ENCODE results near the gene CPA1.

Gene CPA1

DNA sequence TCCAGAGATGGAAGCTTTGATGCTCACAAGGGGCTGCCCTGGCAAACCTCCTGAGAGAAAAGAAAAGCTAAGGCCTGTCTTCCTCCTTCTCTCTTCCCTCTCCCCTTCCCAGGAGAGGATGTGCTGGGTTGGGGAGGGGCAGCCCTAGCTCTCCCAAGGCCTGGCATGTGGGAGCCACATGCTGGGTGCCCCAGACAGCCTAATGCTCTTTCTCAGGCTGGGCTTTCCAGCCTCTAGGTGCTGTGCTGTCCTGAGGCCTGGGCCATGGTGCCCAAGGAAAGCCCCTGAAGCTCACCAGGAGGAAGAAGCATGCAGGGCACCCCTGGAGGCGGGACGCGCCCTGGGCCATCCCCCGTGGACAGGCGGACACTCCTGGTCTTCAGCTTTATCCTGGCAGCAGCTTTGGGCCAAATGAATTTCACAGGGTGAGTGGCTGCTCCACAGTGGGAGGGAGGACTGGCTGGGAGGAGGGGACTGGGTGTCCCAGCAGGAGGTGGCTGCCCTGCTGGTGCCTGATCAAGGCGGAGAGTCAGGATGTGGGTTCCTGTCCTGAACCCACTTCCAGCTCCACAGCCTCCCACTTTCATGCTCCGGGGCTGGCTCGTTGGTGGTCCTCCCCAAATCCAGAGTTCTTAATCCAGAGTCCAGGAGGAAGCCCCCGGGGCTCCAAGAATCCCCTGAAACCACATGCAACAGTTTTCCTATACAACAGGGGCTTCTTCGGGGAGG is 34.0 kb upstream of the CPA1 start:
- Histone ChIP-seq H3K4me1 (ENCODE audit: control insufficient read depth, insufficient read depth, low read length) (no peaks in the 10 kb centered on the region), H3K9ac (ENCODE audit: low read length) (no peak overlapping the region), H3K4me3 (ENCODE audit: low read length) (no peak overlapping the region)

DNA sequence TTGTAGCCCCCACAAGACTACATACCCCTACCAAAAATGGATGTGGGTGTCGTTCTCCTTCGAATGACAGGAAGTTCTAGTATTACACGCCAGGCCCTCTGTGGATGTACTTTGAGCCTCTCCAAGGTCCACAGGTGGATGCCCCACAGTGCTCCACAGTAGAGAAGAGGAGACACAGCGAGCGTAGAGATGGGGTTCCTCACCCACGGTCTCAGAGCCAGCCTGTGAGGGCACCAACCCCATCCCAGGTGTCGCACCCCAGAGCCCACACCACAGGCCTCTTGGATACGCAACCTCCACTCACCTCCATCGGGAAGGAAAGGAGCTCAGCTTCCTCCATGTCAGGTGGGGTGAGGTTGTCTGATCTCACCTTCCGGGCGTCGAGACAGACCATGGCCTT is 33.4 kb upstream of the CPA1 start:
- Histone ChIP-seq H3K4me3 (ENCODE audit: low read length) (no peak overlapping the region), H3K27me3 (ENCODE audit: control insufficient read depth, insufficient read depth, low read length) (no peaks in the 10 kb centered on the region), H3K4me1 (ENCODE audit: control insufficient read depth, insufficient read depth, low read length) (no peaks in the 10 kb centered on the region), H3K9me3 (ENCODE audit: control insufficient read depth, low read length) (no peaks in the 10 kb centered on the region), H3K36me3 (ENCODE audit: control insufficient read depth, insufficient read depth, low read length) (no peaks in the 10 kb centered on the region), H3K9ac (ENCODE audit: low read length) (no peak overlapping the region)

More for the DNA sequence above, 34.0 kb upstream of the CPA1 start:
- Histone ChIP-seq H3K9me3 (ENCODE audit: control insufficient read depth, low read length) (no peaks in the 10 kb centered on the region), H3K36me3 (ENCODE audit: control insufficient read depth, insufficient read depth, low read length) (no peaks in the 10 kb centered on the region), H3K27me3 (ENCODE audit: control insufficient read depth, insufficient read depth, low read length) (no peaks in the 10 kb centered on the region)

DNA sequence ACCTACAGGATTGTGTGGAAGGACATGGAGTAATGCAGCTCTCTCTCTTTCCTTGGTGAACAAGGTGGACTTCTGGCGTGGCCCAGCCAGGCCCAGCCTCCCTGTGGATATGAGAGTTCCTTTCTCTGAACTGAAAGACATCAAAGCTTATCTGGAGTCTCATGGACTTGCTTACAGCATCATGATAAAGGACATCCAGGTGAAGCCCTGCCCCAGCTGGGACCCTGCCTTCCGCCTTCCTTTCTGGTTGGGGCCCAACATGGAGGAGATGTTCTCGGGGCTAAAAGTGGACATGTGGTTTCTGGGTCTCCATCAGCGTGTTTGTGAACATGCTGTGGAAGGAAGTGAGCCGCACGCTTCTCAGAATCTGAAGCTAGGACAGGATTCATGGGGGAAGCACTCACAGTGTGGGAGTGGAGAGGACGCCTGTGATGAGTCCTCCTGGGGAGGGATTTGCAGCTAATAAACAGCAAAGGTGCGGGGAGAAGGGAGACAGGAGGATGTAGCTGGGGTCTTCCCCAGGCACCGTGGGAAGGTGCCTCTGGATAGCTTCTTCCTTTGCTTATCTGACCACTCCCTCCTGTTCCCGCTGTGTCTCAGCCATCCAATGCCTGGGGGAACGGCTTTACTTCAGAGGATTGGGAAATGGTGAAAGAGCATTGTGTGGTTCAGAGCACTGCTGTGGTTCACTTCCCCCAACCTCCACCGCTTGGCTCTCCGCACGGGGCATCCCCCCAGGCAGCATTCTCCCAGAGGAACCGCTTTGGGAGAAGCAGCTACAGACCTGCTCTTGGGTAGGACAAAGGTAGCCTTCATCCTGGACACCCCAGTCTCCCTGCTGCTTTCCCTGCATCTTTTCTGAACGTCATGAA is 30.1 kb upstream of the CPA1 start:
- H3K4me1 ChIP-seq (ENCODE audit: control insufficient read depth, insufficient read depth, low read length): no peaks in the 10 kb centered on the region
- no peaks in the 10 kb centered on the region for H3K36me3 ChIP-seq (ENCODE audit: control insufficient read depth, insufficient read depth, low read length)
- no peaks in the 10 kb centered on the region for H3K9me3 ChIP-seq (ENCODE audit: control insufficient read depth, low read length)
- no peaks in the 10 kb centered on the region for H3K27me3 ChIP-seq (ENCODE audit: control insufficient read depth, insufficient read depth, low read length)
- H3K9ac ChIP-seq (ENCODE audit: low read length): no peak overlapping the region
- no peak overlapping the region for H3K4me3 ChIP-seq (ENCODE audit: low read length)

DNA sequence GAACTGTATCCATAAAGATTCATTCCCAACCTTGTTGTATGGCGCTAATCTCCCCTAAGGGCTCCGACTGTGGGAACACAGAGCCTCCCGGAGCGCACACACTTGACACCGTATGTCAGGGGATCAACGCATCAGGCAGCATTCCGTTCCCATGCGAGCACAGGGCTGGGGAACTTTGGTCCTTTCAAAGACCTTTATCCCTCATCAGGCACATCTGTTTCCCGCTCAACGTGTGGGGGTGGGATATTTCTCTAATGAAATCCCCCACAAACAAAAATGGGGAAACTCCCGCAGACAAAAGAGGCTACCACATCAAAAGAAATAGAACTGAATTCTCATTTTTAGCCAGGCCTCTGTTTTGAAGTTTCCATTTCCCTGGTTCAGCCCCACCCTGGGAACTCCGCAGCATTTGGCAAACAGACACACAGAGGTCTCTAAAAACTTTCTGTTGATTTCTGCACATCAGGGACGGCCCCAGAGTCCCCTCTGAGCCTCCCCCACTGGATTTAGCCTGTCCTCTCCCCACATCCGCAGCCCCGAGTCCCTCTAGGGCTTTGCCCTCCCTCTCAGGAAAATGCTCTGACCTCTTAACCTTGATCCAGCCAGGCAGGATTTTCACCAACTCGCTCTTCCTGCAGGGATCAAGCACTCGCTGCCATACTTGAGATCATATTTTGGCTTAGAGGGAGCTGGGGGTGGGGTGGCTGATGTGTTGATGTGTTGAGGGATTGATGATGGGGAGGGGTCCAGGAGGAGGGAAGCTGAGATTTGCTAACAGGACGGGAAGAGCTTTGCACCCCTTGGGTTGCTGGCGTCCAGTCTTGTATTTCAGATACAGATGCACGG is 29.1 kb upstream of the CPA1 start:
- Histone ChIP-seq H3K9me3 (ENCODE audit: control insufficient read depth, low read length) (no peaks in the 10 kb centered on the region), H3K27me3 (ENCODE audit: control insufficient read depth, insufficient read depth, low read length) (no peaks in the 10 kb centered on the region), H3K4me3 (ENCODE audit: low read length) (no peak overlapping the region), H3K4me1 (ENCODE audit: control insufficient read depth, insufficient read depth, low read length) (no peaks in the 10 kb centered on the region), H3K9ac (ENCODE audit: low read length) (no peak overlapping the region), H3K36me3 (ENCODE audit: control insufficient read depth, insufficient read depth, low read length) (no peaks in the 10 kb centered on the region)

DNA sequence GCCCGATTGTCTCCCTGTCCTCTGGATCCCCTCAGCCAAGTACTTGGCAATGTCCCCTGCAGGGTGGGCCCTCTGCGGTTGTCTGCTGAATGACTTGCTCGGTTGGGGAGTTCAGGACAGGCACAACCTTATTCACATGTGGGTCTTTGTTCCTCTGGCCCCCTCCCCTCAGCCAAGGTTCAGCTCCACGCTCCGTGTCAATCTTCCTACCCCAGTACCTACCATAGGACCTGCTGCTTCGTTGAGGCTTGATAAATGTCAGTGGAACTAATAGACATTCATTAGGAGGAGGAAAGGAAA is 28.6 kb upstream of the CPA1 start:
- H3K4me1 ChIP-seq (ENCODE audit: control insufficient read depth, insufficient read depth, low read length): no peaks in the 10 kb centered on the region
- no peaks in the 10 kb centered on the region for H3K27me3 ChIP-seq (ENCODE audit: control insufficient read depth, insufficient read depth, low read length)
- no peak overlapping the region for H3K4me3 ChIP-seq (ENCODE audit: low read length)
- H3K9ac ChIP-seq (ENCODE audit: low read length): no peak overlapping the region
- H3K9me3 ChIP-seq (ENCODE audit: control insufficient read depth, low read length): no peaks in the 10 kb centered on the region
- no peaks in the 10 kb centered on the region for H3K36me3 ChIP-seq (ENCODE audit: control insufficient read depth, insufficient read depth, low read length)

DNA sequence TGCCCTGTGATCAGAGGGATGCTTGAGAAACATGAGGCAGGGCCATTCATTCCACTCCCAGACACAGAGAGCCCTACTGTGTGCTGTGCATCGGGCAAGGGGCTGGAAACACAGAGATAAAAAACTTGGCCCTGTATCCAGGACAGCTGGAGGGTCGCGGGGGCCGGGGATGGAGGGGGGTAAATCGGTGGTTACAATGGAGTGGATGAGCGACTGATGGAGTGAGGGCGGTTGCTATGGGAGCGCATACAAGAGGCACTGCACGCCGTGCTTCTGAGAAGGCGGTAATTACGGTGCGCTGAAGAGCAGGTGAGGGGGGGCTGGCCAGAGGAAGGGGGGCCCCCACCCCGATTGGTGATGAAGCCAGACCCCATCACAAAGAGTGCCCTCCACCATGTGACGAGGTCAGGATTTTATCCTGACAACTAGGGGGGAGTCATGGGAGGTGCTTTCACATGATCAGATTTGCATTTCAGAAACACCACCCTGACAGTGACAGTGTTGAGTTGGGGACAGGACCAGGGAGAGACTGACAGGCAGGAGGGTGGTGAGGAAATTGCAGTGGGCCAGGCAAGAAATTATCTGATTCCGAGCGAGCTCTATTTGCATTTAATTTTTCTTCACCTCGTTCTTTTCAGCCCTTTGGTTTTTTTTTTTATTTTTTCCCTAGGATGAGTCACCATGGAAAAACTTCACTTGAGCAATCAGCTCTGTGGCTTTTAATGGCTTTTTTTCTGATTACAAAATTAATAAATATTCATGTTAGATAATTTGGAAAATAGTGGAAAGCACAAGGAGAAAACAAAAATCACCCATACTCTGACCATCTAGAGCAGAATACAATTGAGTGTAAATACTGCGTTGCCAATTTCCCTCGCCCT is 27.9 kb upstream of the CPA1 start:
- H3K9ac ChIP-seq (ENCODE audit: low read length): no peak overlapping the region
- no peaks in the 10 kb centered on the region for H3K4me1 ChIP-seq (ENCODE audit: control insufficient read depth, insufficient read depth, low read length)
- H3K27me3 ChIP-seq (ENCODE audit: control insufficient read depth, insufficient read depth, low read length): no peaks in the 10 kb centered on the region
- no peak overlapping the region for H3K4me3 ChIP-seq (ENCODE audit: low read length)
- H3K36me3 ChIP-seq (ENCODE audit: control insufficient read depth, insufficient read depth, low read length): no peaks in the 10 kb centered on the region
- no peaks in the 10 kb centered on the region for H3K9me3 ChIP-seq (ENCODE audit: control insufficient read depth, low read length)

DNA sequence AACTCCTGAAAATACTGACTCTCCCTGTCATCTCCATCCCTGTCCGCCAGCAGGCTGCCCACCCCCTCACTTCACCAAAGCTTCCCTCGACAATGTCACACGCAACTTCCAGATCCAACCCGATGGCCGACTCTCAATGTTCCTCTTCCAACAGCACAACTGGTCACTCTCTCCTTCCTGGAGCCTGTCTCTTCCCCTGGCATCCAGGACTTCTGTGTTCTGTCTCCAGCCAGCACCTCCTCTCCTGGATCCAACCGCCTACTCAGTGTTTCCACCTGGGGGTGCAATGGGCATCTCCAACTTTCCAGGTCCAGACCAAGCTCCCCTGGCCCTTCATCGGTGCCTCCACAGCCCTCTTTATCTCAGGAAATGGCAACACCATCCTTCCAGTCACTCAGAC is 27.1 kb upstream of the CPA1 start:
- H3K4me3 ChIP-seq (ENCODE audit: low read length): no peak overlapping the region
- no peak overlapping the region for H3K9ac ChIP-seq (ENCODE audit: low read length)
- no peaks in the 10 kb centered on the region for H3K36me3 ChIP-seq (ENCODE audit: control insufficient read depth, insufficient read depth, low read length)
- no peaks in the 10 kb centered on the region for H3K9me3 ChIP-seq (ENCODE audit: control insufficient read depth, low read length)
- H3K27me3 ChIP-seq (ENCODE audit: control insufficient read depth, insufficient read depth, low read length): no peaks in the 10 kb centered on the region
- H3K4me1 ChIP-seq (ENCODE audit: control insufficient read depth, insufficient read depth, low read length): no peaks in the 10 kb centered on the region

DNA sequence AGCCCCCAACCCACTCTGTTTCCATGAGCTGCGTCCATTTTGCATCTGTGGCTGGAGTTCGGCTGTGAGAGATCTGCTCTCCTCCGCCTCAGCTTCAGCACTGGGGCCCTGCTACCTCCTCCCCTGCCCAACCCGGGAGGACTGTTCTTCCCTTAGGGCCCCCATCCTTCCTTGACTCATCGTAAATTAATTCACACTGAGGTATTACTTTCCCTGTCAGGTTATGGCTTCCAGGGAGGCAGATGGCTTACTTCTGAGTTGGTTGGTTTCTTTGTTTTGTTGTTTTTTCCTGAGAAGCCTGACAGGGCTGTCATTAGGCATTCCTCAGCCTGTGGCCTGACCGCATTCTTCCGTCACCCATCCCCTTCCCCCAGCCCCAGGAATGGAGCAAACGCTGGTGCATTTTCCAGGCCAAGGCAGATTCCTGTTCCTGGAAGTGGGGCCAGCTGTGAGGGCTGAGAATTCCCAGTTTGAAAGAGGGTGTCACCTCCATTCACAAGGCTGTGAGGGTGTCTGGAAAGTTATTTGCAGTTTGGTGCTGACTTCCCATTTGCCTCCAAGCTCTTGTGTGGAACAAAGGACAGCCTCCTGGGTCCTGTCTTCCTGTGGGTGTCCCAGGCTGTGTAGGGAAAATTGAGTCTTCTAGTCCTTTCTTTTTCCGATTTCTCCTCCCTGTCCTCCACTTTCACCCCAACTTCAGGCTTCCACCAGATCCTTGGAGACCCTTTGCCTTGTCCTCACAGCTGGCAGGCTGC is 24.0 kb upstream of the CPA1 start:
- Histone ChIP-seq H3K4me3 (ENCODE audit: low read length) (no peak overlapping the region), H3K27me3 (ENCODE audit: control insufficient read depth, insufficient read depth, low read length) (no peaks in the 10 kb centered on the region), H3K36me3 (ENCODE audit: control insufficient read depth, insufficient read depth, low read length) (no peaks in the 10 kb centered on the region), H3K4me1 (ENCODE audit: control insufficient read depth, insufficient read depth, low read length) (no peaks in the 10 kb centered on the region), H3K9me3 (ENCODE audit: control insufficient read depth, low read length) (no peaks in the 10 kb centered on the region), H3K9ac (ENCODE audit: low read length) (no peak overlapping the region)

DNA sequence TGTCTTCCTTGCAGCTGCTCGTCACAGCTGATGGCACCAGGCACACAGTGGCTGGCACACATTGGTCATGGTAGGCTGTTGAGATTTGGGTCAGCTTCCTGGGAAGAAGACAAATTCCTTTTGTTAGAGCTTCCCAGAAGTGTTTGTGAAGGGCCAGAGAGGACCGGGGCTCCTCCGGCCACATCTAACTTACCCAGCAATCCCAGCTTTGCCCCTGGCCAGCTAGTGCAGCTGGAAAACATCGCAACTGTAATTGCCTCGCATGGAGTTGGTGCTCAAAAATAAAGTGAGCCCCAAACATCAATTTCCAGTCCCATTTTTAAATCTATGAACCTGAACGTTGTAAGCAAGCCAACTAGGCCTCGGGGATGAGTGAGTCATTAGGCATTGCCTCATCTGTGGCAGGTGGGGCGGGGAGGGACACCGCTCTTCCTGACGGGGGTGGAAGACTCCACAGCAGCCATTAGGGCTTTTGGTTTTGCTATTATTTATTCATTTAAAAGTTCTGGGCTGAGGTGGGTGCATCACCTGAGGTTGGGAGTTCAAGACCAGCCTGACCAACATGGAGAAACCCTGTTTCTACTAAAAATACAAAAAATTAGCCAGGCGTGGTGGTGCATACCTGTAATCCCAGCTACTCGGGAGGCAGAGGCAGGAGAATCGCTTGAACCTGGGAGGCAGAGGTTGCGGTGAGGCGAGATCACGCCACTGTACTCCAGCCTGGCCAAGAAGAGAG is 23.2 kb upstream of the CPA1 start:
- Histone ChIP-seq H3K4me3 (ENCODE audit: low read length) (no peak overlapping the region), H3K4me1 (ENCODE audit: control insufficient read depth, insufficient read depth, low read length) (no peaks in the 10 kb centered on the region), H3K9ac (ENCODE audit: low read length) (no peak overlapping the region)

DNA sequence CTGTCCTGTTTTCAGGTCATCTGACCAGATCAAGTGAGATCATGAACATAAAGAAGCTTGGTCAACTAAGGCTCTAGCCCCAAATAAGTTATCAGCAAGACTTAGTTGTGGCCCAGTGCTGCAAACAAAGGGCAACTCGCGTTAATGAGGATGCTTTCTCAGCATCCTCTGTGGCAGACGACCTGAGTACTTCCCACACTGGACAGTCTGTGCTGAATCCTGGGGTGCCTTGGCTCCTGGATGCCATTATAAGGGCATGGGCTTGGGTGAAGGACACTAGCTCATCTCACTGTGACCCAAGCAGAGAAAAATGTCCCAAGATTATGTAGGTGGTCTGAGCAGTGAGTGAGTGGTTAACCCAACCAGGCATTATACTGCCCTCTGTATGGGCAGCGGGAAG is 21.8 kb upstream of the CPA1 start:
- Histone ChIP-seq H3K36me3 (ENCODE audit: control insufficient read depth, insufficient read depth, low read length) (no peaks in the 10 kb centered on the region), H3K27me3 (ENCODE audit: control insufficient read depth, insufficient read depth, low read length) (no peaks in the 10 kb centered on the region), H3K4me3 (ENCODE audit: low read length) (no peak overlapping the region), H3K4me1 (ENCODE audit: control insufficient read depth, insufficient read depth, low read length) (no peaks in the 10 kb centered on the region), H3K9me3 (ENCODE audit: control insufficient read depth, low read length) (no peaks in the 10 kb centered on the region), H3K9ac (ENCODE audit: low read length) (no peak overlapping the region)

More for the DNA sequence above, 23.2 kb upstream of the CPA1 start:
- H3K9me3 ChIP-seq (ENCODE audit: control insufficient read depth, low read length): no peaks in the 10 kb centered on the region
- no peaks in the 10 kb centered on the region for H3K36me3 ChIP-seq (ENCODE audit: control insufficient read depth, insufficient read depth, low read length)
- no peaks in the 10 kb centered on the region for H3K27me3 ChIP-seq (ENCODE audit: control insufficient read depth, insufficient read depth, low read length)

All from mucosa of stomach (tissue), 1 donor.